ENCODE data around the gene CTNNA1.

CTNNA1 gene

DNA sequence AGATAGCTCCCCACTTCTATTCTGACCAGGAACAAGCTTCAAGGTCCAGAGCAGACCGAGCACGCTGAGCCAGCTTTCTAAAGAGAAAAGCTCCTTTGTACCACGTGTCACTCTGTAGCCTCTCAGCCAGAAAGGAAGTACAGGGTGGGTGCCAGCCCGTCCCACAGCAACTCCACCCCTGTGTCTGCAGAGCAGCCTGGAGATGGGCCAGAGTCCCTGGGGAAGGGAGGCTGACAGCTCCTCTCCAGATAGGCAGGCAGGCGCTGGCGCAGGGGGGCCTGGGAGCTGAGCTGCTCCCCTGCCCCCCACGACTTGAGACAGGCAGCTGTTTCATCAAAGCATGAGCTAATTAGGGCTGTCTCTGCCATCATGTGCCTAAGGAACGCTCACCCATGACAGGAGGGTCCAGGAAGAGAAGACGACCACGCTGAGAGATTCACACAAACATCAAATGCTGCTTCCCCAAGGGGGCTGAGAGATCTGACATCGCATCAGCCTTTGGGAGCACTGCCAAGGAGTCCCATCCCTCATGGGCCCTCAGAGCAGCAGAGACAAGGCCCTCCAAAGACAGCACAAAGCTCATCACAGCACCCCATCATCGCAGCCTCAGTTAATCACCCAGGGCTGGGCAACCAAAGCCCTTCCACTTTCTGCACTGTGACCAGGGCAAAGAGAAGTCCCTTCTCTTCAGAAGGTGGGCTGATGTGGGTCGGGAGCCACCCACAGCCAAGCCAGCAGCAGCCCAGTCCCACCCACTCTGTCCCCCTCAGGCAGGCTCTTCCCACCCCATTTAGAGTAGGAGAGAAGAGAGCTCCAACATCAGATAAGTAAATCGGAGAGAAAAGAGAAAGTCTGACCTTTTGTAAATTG, 200.4 kb downstream of the CTNNA1 start:
- H3K4me3 ChIP-seq (ENCODE audit: low read depth, low read length), result no peak overlapping the region
- peak; percentile 57 for DNase-seq (ENCODE audit: low read depth, low spot score)
- no peak for TF ChIP-seq CTCF (IDR thresholded peaks at IDR 0.05; ENCODE audit: low read depth, low read length)
- in situ Hi-C loops (cut with HindIII; ENCODE audit: low sequenced_read_pairs), result no loop called here

DNA sequence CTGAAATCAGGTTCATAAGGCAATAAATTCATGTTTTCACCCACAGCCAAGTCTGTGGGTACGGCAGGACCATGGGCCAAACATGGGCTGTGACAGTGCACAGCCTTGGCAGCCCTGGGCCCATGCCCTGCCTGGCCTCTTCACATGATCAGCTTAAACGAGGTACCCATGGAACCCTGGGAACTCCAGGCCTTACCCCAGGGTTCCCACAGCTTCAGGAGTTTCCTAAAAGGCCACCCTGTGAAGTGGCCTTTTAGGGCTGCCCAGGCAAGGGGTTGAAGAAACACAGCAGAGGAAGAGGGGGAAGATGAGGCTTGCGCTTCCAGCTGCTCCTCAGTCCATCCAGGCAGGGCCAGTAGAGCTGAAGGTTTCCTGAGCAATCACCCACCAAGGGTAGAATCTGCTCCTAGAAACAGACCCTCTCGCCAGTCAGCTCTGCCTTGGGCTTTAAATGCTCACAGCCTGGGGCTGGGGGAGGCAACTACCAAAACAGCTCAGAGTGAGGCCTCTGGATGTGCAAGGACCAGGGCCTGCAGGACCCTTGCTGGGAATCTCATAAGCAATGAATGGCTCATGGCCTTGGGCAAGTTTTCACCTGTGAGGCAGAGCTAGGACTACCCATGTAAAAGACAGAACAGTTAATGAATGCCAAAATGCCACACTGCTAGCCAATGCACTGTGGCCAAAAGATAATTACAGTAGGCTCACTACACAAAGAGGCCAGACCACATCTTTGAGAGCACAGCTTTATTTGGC, 201.2 kb downstream of the CTNNA1 start:
- in situ Hi-C loops (cut with HindIII; ENCODE audit: low sequenced_read_pairs), result no loop called here
- DNase-seq (ENCODE audit: low read depth, low spot score), result no peak
- no peak overlapping the region for H3K4me3 ChIP-seq (ENCODE audit: low read depth, low read length)
- no peak for TF ChIP-seq CTCF (IDR thresholded peaks at IDR 0.05; ENCODE audit: low read depth, low read length)

GRCh38 chr5:138955013-138955660, 201.9 kb downstream of the CTNNA1 start:
- no peak for DNase-seq (ENCODE audit: low read depth, low spot score)
- no peak for TF ChIP-seq CTCF (IDR thresholded peaks at IDR 0.05; ENCODE audit: low read depth, low read length)
- in situ Hi-C loops (cut with HindIII; ENCODE audit: low sequenced_read_pairs), result no loop called here
- H3K4me3 ChIP-seq (ENCODE audit: low read depth, low read length), result no peak overlapping the region

- no peak for DNase-seq (ENCODE audit: low read depth, low spot score)
- no peak for TF ChIP-seq CTCF (IDR thresholded peaks at IDR 0.05; ENCODE audit: low read depth, low read length)
- H3K4me3 ChIP-seq (ENCODE audit: low read depth, low read length), result no peak overlapping the region
- in situ Hi-C loops (cut with HindIII; ENCODE audit: low sequenced_read_pairs), result no loop called here
These were observed 202.6 kb downstream of the CTNNA1 start for GRCh38 chr5:138955671-138956295.

- DNase-seq (ENCODE audit: low read depth, low spot score), result no peak
- TF ChIP-seq CTCF (IDR thresholded peaks at IDR 0.05; ENCODE audit: low read depth, low read length), result no peak
- in situ Hi-C loops (cut with HindIII; ENCODE audit: low sequenced_read_pairs), result no loop called here
- no peak overlapping the region for H3K4me3 ChIP-seq (ENCODE audit: low read depth, low read length)
These were observed 203.6 kb downstream of the CTNNA1 start for GRCh38 chr5:138956801-138957200.

DNA sequence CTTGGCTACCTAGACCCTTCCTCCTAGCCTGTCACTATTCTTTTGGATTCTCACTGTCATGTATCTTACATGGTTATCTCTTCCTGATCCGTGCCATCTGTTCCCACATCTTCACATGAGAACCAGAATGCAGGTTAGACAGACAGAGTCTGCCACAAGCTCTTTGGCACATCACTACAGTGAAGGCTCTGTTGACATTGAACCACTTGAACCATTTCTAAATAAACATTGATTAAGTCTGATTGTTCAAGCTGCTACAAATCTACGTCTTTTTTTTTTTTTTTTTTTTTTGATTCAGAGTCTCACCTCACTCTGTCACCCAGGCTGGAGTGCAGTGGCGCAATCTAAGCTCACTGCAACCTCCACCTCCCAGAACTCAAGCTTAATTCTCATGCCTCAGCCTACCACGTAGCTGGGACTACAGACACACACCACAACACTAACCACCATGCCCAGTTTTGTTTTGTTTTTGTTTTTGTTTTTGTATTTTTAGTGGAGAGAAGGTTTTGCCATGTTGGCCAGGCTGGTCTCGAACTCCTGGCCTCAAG, 207.0 kb downstream of the CTNNA1 start:
- no peak for TF ChIP-seq CTCF (IDR thresholded peaks at IDR 0.05; ENCODE audit: low read depth, low read length)
- no peak overlapping the region for H3K4me3 ChIP-seq (ENCODE audit: low read depth, low read length)
- in situ Hi-C loops (cut with HindIII; ENCODE audit: low sequenced_read_pairs), result no loop called here
- no peak for DNase-seq (ENCODE audit: low read depth, low spot score)
